Measurements from ENCODE around the gene SAFB2. TPM values are rescaled to one million over a fixed set of nuclear protein-coding genes. Genes with fewer than 3 reads are reported as not detected.

SAFB2 gene
- total and polyA plus RNA-seq, 2 of the 13 experiments (the other 11 are each of a cell fraction or from before 2014, with no cell fraction given) = 11.2 to 31.5 TPM

- Histone ChIP-seq H3K9ac (ENCODE audit: insufficient read depth, low read depth, low read length) (no peak overlapping the region), H3K27ac (ENCODE audit: extremely low read length, insufficient read depth, low read length) (no peak overlapping the region), H3K79me2 (ENCODE audit: insufficient read depth, low read length) (no peaks in the 10 kb centered on the region), H3K36me3 (replicated peaks in 1 of 2; ENCODE audit: control insufficient read depth in 1 of 2, insufficient read depth in 2 of 2, low read length in 2 of 2) (no peaks in the 10 kb centered on the region), H3K4me3 (replicated peaks in 1 of 3; ENCODE audit: insufficient read depth in 1 of 3, low read depth in 2 of 3, low read length in 3 of 3) (no peak overlapping the region), H3K27me3 (ENCODE audit: control insufficient read depth in 1 of 2, insufficient read depth in 2 of 2, low read length in 2 of 2) (peaks cover 0 to 4% of the 10 kb centered on the region in 2 experiments; a peak in 1 of 5 replicates), H2AFZ (ENCODE audit: low read length) (no peak overlapping the region), H3K4me2 (ENCODE audit: low read depth, low read length) (peak overlapping the region; percentile 4), H4K20me1 (ENCODE audit: insufficient read depth, low read length) (no peaks in the 10 kb centered on the region), H3K4me1 (ENCODE audit: insufficient read depth, low read length) (peaks cover 11% of the 10 kb centered on the region), H3K9me3 (ENCODE audit: low read length) (no peaks in the 10 kb centered on the region)
- DNase-seq (ENCODE audit: low spot score) (no peak), FAIRE-seq (no peak), ATAC-seq (no peak; the same call in 1 of the 3 replicates)
- no peak for TF ChIP-seq ERF (CRISPR knock-in tag; IDR thresholded peaks at IDR 0.05)
- TF ChIP-seq ZBTB38 (CRISPR knock-in tag; IDR thresholded peaks at IDR 0.05) = no peak
- no peak for TF ChIP-seq ZSCAN25 (CRISPR knock-in tag; IDR thresholded peaks at IDR 0.05)
- TF ChIP-seq, protein P1, sequence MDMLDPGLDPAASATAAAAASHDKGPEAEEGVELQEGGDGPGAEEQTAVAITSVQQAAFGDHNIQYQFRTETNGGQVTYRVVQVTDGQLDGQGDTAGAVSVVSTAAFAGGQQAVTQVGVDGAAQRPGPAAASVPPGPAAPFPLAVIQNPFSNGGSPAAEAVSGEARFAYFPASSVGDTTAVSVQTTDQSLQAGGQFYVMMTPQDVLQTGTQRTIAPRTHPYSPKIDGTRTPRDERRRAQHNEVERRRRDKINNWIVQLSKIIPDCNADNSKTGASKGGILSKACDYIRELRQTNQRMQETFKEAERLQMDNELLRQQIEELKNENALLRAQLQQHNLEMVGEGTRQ (IDR thresholded peaks at IDR 0.05; ENCODE audit: low read depth, low read length) = no peak
- TF ChIP-seq, protein P1 (CRISPR knock-in tag; IDR thresholded peaks at IDR 0.05; ENCODE audit: borderline replicate concordance) = no peak
- TF ChIP-seq, protein P2, sequence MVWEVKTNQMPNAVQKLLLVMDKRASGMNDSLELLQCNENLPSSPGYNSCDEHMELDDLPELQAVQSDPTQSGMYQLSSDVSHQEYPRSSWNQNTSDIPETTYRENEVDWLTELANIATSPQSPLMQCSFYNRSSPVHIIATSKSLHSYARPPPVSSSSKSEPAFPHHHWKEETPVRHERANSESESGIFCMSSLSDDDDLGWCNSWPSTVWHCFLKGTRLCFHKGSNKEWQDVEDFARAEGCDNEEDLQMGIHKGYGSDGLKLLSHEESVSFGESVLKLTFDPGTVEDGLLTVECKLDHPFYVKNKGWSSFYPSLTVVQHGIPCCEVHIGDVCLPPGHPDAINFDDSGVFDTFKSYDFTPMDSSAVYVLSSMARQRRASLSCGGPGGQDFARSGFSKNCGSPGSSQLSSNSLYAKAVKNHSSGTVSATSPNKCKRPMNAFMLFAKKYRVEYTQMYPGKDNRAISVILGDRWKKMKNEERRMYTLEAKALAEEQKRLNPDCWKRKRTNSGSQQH (CRISPR knock-in tag; IDR thresholded peaks at IDR 0.05; ENCODE audit: low read depth) = no peak
- no peak for TF ChIP-seq TSC22D2 (CRISPR knock-in tag; IDR thresholded peaks at IDR 0.05; ENCODE audit: borderline replicate concordance)
- no peak for TF ChIP-seq POGK (CRISPR knock-in tag; conservative IDR thresholded peaks at IDR 0.05)
- no peak for TF ChIP-seq MTA3 (CRISPR knock-in tag; IDR thresholded peaks at IDR 0.05)
- TF ChIP-seq HNRNPH1 (optimal IDR thresholded peaks at IDR 0.05; ENCODE audit: low read depth, low read length) = no peak
- no peak for TF ChIP-seq ZNF558 (CRISPR knock-in tag; IDR thresholded peaks at IDR 0.05; ENCODE audit: borderline replicate concordance)
- no peak for TF ChIP-seq ZFP41 (CRISPR knock-in tag; IDR thresholded peaks at IDR 0.05; ENCODE audit: borderline replicate concordance)
- ChIA-PET POLR2A (interaction anchor here (1.2 kb wide), 1 partner anchor 9 kb away, joined by 3 read pairs; no protein-coding TSS in a partner anchor), CTCF (ENCODE audit: low intra/inter-chr PET ratio, low total read pairs) (no interaction called here)
- 30% methylated on average over 5 of the region's 14 CpGs for WGBS (ENCODE audit: low lambda C conversion rate)
- in situ Hi-C loops (cut with HindIII; ENCODE audit: extremely low pct_ligation_motif_present, low pct_unique_long_range_greater_than_20kb) = no loop called here
- intact Hi-C loops (cut with micrococcal nuclease; ENCODE audit: unreplicated experiment) = no loop called here
- no TSS peak for BruUV-seq (replicated peaks)
Observed at GRCh38 chr19:5572556-5573286, 49.9 kb downstream of the SAFB2 start.
